ENCODE data around the gene PLCXD1.
"Not testable (repeated sequence)": the region's sequence is repeated elsewhere in the genome, so short reads cannot be mapped to it uniquely, and the experiment has no call there.

The PLCXD1 gene

DNA sequence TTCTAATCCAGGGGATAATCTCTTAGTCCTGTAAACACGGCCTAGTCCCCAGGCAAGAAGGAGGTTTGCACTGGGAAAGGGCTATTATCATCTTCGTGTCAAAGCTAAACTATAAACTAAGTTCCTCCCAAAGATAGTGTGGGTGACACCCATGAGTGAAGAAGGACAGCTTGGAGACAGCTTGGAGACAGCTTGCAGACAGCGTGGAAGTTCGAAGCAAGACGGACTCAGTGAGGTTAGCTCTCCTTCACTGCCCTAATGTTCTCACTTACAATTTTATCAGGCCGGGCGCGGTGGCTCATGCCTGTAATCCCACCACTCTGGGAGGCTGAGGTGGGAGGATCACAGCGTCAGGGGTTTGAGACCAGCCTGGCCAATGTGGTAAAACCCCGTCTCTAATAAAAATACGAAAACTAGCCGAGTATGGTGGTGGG is 19.2 kb upstream of the PLCXD1 start:
- no peaks in the 10 kb centered on the region for H3K27me3 ChIP-seq (ENCODE audit: insufficient read depth, poor library complexity, severe bottlenecking)
- TF ChIP-seq, protein P1, sequence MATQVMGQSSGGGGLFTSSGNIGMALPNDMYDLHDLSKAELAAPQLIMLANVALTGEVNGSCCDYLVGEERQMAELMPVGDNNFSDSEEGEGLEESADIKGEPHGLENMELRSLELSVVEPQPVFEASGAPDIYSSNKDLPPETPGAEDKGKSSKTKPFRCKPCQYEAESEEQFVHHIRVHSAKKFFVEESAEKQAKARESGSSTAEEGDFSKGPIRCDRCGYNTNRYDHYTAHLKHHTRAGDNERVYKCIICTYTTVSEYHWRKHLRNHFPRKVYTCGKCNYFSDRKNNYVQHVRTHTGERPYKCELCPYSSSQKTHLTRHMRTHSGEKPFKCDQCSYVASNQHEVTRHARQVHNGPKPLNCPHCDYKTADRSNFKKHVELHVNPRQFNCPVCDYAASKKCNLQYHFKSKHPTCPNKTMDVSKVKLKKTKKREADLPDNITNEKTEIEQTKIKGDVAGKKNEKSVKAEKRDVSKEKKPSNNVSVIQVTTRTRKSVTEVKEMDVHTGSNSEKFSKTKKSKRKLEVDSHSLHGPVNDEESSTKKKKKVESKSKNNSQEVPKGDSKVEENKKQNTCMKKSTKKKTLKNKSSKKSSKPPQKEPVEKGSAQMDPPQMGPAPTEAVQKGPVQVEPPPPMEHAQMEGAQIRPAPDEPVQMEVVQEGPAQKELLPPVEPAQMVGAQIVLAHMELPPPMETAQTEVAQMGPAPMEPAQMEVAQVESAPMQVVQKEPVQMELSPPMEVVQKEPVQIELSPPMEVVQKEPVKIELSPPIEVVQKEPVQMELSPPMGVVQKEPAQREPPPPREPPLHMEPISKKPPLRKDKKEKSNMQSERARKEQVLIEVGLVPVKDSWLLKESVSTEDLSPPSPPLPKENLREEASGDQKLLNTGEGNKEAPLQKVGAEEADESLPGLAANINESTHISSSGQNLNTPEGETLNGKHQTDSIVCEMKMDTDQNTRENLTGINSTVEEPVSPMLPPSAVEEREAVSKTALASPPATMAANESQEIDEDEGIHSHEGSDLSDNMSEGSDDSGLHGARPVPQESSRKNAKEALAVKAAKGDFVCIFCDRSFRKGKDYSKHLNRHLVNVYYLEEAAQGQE (IDR thresholded peaks at IDR 0.05; ENCODE audit: insufficient replicate concordance, low read depth), result no peak
- TF ChIP-seq, protein P2, sequence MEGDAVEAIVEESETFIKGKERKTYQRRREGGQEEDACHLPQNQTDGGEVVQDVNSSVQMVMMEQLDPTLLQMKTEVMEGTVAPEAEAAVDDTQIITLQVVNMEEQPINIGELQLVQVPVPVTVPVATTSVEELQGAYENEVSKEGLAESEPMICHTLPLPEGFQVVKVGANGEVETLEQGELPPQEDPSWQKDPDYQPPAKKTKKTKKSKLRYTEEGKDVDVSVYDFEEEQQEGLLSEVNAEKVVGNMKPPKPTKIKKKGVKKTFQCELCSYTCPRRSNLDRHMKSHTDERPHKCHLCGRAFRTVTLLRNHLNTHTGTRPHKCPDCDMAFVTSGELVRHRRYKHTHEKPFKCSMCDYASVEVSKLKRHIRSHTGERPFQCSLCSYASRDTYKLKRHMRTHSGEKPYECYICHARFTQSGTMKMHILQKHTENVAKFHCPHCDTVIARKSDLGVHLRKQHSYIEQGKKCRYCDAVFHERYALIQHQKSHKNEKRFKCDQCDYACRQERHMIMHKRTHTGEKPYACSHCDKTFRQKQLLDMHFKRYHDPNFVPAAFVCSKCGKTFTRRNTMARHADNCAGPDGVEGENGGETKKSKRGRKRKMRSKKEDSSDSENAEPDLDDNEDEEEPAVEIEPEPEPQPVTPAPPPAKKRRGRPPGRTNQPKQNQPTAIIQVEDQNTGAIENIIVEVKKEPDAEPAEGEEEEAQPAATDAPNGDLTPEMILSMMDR (IDR thresholded peaks at IDR 0.05; ENCODE audit: insufficient read depth, low read length), result no peak
- TF ChIP-seq POLR2AphosphoS5 (IDR thresholded peaks at IDR 0.05; ENCODE audit: low read depth) (no peak), SPI1 (IDR thresholded peaks at IDR 0.05; ENCODE audit: borderline replicate concordance, low read depth) (no peak), GABPA (IDR thresholded peaks at IDR 0.05; ENCODE audit: low read depth) (no peak)
- H3K4me3 ChIP-seq (replicated peaks; ENCODE audit: insufficient read depth, low read length), result no peak overlapping the region
- no peak overlapping the region for H3K27ac ChIP-seq (replicated peaks)
- no peak for DNase-seq (ENCODE audit: low read depth in 1 of 2, low spot score in 1 of 2)

DNA sequence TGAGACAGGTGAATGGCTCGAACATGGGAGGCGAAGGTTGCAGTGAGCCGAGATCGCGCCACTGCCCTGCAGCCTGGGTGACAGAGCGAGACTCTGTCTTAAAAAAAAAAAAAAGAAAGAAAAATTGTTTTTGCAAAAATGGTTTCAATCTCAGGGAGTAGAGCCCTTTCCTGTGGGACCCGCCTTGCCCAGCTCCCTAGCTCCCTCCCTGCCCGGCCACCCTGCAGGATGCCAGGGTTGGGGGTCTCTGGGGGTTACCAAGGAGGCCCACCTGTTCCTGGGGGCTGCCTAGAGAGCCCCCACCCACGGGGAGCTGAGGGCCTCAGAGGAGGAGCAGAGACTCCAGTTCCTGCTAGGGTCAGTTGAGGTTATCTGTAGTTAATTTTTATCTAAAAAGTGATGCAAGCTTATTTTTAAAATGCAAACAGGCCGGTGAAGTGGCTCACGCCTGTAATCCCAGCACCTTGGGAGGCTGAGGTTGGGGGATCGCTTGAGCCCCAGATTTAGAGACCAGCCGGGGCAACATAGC is 18.7 kb upstream of the PLCXD1 start:
- H3K27ac ChIP-seq (replicated peaks), result no peak overlapping the region

DNA sequence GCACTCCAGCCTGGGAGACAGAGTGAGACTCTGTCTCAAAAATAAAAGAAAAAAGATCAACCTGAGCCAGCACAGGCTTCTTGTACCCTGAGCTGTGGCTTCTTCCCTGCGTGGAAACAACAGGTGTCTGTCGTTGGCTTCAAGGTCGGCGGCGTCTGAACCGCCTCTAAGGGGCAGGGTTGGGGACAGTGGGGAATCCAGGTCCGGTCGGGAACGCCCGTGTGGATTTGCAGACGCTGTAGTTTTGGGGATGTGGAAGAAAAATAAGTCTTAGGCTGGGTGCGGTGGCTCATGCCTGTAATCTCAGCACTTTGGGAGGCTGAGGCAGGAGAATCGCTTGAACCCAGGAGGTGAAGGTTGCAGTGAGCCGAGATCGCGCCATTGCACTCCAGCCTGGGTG is 17.2 kb upstream of the PLCXD1 start:
- not testable (repeated sequence) for H3K27me3 ChIP-seq (ENCODE audit: insufficient read depth, poor library complexity, severe bottlenecking); H3K27ac ChIP-seq (replicated peaks); DNase-seq (ENCODE audit: low read depth in 1 of 2, low spot score in 1 of 2); H3K4me3 ChIP-seq (replicated peaks; ENCODE audit: insufficient read depth, low read length)

More for the DNA sequence above, 18.7 kb upstream of the PLCXD1 start:
- no peaks in the 10 kb centered on the region for H3K27me3 ChIP-seq (ENCODE audit: insufficient read depth, poor library complexity, severe bottlenecking)
- no peak for DNase-seq (ENCODE audit: low read depth in 1 of 2, low spot score in 1 of 2)
- H3K4me3 ChIP-seq (replicated peaks; ENCODE audit: insufficient read depth, low read length), result no peak overlapping the region
- TF ChIP-seq, protein P2 (IDR thresholded peaks at IDR 0.05; ENCODE audit: insufficient read depth, low read length), result no peak
- no peak for TF ChIP-seq SPI1 (IDR thresholded peaks at IDR 0.05; ENCODE audit: borderline replicate concordance, low read depth)
- TF ChIP-seq, protein P1 (IDR thresholded peaks at IDR 0.05; ENCODE audit: insufficient replicate concordance, low read depth), result no peak
- TF ChIP-seq POLR2AphosphoS5 (IDR thresholded peaks at IDR 0.05; ENCODE audit: low read depth), result no peak
- TF ChIP-seq GABPA (IDR thresholded peaks at IDR 0.05; ENCODE audit: low read depth), result no peak

DNA sequence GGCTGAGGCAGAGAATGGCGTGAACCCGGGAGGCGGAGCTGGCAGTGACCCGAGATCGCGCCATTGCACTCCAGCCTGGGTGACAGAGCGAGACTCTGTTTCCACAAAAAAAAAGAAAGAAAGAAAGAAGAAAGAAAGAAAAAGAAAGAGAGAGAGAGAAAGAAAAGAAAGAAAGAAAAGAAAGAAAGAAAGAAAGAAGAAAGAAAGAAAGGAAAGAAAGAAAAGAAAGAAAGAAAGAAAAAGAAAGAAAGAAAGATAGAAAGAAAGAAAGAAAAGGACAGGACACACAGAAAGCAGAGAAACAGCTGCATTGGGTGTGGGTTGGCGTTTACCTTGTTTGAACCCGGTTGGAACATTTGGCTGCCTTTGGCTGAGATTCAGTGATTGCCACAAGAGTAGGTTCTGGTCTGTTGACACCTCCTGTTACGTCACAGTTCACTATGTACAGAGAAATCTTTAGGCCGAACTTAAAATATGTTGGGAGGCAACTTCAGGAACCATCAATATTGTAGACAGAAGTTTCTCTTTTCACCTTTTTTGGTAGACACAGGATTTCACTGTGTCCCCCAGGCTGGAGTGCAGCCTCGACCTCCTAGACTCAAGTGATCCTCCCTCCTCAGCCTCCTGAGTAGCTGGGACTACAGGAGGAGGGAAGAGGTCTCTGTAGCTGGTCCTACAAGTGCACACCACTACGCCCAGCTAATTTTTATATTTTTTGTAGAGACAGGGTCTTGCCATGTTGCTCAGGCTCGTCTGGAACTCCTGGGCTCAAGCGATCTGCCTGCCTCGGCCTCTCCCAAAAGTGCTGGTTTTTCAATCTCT is 16.3 kb upstream of the PLCXD1 start:
- no peaks in the 10 kb centered on the region for H3K27me3 ChIP-seq (ENCODE audit: insufficient read depth, poor library complexity, severe bottlenecking)
- no peak overlapping the region for H3K27ac ChIP-seq (replicated peaks)
- peak in 1 of 2 experiments; percentile 62 for DNase-seq (ENCODE audit: low read depth in 1 of 2, low spot score in 1 of 2)
- no peak overlapping the region for H3K4me3 ChIP-seq (replicated peaks; ENCODE audit: insufficient read depth, low read length)
- no peak for TF ChIP-seq SPI1 (IDR thresholded peaks at IDR 0.05; ENCODE audit: borderline replicate concordance, low read depth)
- TF ChIP-seq, protein P1 (IDR thresholded peaks at IDR 0.05; ENCODE audit: insufficient replicate concordance, low read depth), result no peak
- TF ChIP-seq, protein P2 (IDR thresholded peaks at IDR 0.05; ENCODE audit: insufficient read depth, low read length), result no peak
- TF ChIP-seq GABPA (IDR thresholded peaks at IDR 0.05; ENCODE audit: low read depth), result no peak
- TF ChIP-seq POLR2AphosphoS5 (IDR thresholded peaks at IDR 0.05; ENCODE audit: low read depth), result no peak

Measured in HL-60 (cell line).